Activated T-cell treated with anti-CD3 and anti-CD28 coated beads, Interleukin-2, amount 50 U/mL, for 24 hours (primary cell): ENCODE results near the gene CAMK1G.
A peak's percentile ranks its signal among the peaks of the same experiment; 100 is the strongest.

Source experiments
- DNase-seq: peaks from one replicate; pipeline ENCODE4 v3.0.0-alpha.2; 2020
- H3K27ac Mint-ChIP-seq: 2 replicates; pipeline ENCODE4 v1.8.0; 2020; ENCODE audit warnings: mild to moderate bottlenecking, mixed read lengths
- H3K27me3 Mint-ChIP-seq: 2 replicates; pipeline ENCODE4 v1.8.0; 2020; ENCODE audit warnings: mixed read lengths
- H3K36me3 Mint-ChIP-seq: 2 replicates; pipeline ENCODE4 v1.8.0; 2020; ENCODE audit warnings: low read depth, mixed read lengths
- H3K4me1 Mint-ChIP-seq: 2 replicates; pipeline ENCODE4 v1.8.0; 2020; ENCODE audit warnings: low read depth, mixed read lengths
- H3K4me3 Mint-ChIP-seq: 2 replicates; pipeline ENCODE4 v1.8.0; 2020; ENCODE audit warnings: mild to moderate bottlenecking, moderate library complexity, mixed read lengths
- H3K9me3 Mint-ChIP-seq: 2 replicates; pipeline ENCODE4 v1.8.0; 2020; ENCODE audit warnings: mixed read lengths

Gene CAMK1G

DNA sequence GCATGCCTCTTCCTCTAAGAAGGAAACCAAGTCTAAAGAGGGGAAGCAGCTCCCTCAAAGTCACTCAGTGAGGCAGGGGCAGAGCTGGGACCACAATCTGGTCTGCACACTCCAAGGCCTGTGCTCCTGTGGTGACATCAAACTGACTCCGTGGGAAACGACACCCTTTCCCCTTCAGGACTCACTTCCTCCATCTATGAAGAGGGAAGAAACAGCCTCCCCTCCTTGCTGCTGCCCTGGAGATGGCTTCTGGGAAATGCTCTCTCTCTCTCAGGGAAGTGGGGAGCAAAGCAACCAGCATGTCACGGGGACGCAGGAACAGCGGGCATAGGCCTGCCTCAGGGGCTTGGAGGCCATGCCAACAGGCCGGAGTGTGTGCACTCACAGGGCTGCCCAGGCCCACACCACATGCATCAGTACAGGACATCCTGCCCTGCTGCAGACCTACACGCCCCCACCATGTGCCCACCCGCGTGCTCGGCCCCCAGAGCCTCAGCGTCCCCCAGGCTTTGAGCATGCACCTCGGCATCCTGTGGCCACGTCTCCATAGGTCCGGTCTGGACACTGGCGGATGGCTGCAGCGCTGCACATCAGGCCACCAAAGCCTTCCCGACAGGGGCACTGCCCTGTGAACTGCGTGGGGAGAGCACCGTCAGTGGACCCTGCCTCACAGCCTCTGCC is 43.0 kb downstream of the CAMK1G start:
- Mint-ChIP-seq H3K36me3 (no peaks in the 10 kb centered on the region), H3K27ac (no peak overlapping the region), H3K4me3 (no peak overlapping the region), H3K9me3 (no peaks in the 10 kb centered on the region), H3K27me3 (no peaks in the 10 kb centered on the region), H3K4me1 (peaks cover 8% of the 10 kb centered on the region)
- no peak for DNase-seq

DNA sequence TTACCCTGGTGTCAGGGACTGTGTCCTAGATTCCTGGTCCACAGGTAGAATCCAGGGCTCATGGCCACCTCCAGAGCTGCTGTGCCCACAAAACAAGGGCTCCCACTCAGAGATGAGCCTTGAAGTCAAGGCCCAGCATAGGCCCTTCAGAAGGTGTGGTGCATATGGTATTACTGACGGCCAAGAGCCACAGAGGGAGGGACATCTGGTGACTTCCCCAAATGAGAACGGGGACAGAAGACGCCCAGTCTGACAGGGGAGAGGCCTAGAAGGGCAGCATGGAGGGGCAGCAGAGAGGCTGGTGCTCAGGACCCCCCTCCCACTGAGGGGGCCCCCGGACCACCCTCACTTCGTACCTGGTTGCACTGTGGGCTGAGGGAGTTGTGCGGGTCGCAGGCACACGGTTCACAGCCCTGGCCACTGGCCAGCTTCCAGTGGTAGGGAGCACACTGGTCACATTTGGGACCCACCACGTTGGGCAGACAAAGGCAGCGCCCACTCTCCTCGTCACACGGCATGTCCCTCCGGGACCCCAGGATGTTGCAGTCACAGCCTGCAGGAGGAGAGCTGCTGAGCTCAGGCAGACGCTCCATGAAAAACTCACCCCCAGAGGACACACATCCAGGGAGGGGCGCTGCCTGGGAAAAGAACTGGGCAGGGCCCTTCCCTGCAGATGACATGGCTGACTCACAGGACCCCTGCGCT is 43.7 kb downstream of the CAMK1G start:
- DNase-seq, result no peak
- Mint-ChIP-seq H3K27ac (no peak overlapping the region), H3K9me3 (no peaks in the 10 kb centered on the region), H3K4me3 (no peak overlapping the region), H3K36me3 (no peaks in the 10 kb centered on the region), H3K4me1 (peaks cover 8% of the 10 kb centered on the region), H3K27me3 (no peaks in the 10 kb centered on the region)

DNA sequence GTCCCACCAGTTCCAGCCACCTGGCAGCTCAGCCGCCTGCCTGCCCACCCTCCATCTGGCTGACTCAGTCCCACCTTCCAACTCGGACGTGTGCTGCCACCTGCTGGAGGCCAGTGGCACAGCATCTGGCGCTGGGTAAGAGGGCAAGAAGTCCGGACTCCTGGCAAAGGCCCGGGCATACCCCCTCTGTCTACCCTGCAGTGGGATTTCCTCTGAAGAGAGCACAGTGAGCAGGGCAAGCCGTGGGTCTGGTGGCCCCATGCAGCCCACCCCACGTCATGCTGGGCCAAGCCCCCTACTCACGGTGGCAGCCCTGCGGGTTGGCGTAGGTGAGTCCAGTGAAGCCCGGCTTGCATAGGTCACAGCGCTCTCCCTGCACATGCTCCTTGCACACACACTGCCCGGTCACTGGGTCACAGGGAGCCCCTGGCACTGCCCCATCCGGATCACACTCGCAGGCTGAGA is 44.2 kb downstream of the CAMK1G start:
- peak; percentile 90 for DNase-seq
- H3K4me3 Mint-ChIP-seq, result no peak overlapping the region
- H3K36me3 Mint-ChIP-seq, result no peaks in the 10 kb centered on the region

DNA sequence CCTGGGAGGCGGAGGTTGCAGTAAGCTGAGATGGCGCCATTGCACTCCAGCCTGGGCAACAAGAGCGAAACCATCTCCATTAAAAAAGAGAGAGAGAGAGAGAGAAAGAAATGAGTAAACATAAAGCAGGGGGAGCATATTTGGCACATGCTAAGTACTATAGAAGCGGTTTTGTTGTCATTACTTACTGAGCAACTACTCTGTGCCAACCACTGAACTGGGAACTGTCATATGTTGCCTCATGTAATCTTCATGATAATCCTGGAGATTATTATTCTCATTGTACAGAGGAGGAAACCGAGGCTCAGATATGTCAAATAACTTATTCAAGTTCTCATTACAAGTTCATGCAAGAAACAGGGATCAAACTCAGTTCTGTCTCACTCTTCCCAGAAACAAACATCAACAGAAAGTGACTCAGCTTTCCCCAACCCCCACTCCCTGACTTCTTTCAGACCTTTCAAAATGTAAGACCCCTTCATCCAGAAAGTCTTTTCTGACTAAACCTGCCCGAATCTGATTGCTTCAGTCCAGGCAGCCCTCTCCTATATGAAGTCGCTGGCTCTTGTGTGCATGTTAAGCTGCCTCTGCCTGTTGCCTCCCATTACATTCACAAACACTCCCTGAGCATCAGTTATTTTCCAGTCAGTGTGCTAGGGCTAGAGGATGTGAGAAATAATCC is 45.2 kb downstream of the CAMK1G start:
- Mint-ChIP-seq H3K4me1 (peaks cover 11% of the 10 kb centered on the region), H3K27ac (no peak overlapping the region), H3K36me3 (no peaks in the 10 kb centered on the region), H3K27me3 (no peaks in the 10 kb centered on the region), H3K4me3 (no peak overlapping the region), H3K9me3 (no peaks in the 10 kb centered on the region)
- no peak for DNase-seq

More for the DNA sequence above, 44.2 kb downstream of the CAMK1G start:
- Mint-ChIP-seq H3K27ac (no peak overlapping the region), H3K27me3 (no peaks in the 10 kb centered on the region), H3K4me1 (peaks cover 8% of the 10 kb centered on the region), H3K9me3 (no peaks in the 10 kb centered on the region)

DNA sequence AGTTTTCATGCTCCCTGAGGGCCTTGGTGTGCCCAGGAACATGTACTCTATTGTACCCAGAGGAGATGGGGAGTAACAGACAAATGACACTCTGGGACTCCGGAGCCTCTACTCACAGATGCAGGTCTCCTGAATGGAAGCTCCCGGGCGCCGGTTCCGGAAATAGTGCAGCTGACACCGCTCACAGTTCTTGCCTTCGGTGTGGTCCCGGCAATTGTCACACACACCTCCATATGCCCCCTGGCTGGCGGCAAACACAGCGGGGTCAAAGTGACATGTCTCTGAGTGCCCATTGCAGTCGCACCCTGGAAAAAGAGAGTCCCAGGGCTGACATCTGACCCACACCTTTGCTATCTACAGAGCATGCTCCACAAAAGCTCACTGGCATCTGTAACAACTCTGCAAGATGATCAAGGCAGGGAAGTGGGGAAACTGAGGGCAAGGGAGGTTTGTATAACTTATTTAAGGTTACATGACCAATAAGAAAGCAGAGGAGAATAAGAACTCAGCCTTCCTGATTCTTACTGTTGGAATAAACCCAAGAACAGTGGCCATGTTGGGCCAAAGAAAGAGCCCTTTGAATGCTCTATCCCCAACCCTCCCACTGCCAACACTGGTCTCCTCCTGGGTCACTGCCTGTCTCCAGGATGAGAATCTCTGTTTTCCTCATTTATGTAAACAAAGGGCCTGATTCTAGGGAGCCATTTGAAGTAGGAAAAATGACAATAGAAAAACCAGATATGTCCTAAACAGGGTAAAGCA is 46.3 kb downstream of the CAMK1G start:
- DNase-seq, result no peak
- H3K27ac Mint-ChIP-seq, result no peak overlapping the region
- no peak overlapping the region for H3K4me3 Mint-ChIP-seq
- H3K4me1 Mint-ChIP-seq, result peaks cover 12% of the 10 kb centered on the region
- no peaks in the 10 kb centered on the region for H3K9me3 Mint-ChIP-seq
- no peaks in the 10 kb centered on the region for H3K36me3 Mint-ChIP-seq
- H3K27me3 Mint-ChIP-seq, result no peaks in the 10 kb centered on the region

DNA sequence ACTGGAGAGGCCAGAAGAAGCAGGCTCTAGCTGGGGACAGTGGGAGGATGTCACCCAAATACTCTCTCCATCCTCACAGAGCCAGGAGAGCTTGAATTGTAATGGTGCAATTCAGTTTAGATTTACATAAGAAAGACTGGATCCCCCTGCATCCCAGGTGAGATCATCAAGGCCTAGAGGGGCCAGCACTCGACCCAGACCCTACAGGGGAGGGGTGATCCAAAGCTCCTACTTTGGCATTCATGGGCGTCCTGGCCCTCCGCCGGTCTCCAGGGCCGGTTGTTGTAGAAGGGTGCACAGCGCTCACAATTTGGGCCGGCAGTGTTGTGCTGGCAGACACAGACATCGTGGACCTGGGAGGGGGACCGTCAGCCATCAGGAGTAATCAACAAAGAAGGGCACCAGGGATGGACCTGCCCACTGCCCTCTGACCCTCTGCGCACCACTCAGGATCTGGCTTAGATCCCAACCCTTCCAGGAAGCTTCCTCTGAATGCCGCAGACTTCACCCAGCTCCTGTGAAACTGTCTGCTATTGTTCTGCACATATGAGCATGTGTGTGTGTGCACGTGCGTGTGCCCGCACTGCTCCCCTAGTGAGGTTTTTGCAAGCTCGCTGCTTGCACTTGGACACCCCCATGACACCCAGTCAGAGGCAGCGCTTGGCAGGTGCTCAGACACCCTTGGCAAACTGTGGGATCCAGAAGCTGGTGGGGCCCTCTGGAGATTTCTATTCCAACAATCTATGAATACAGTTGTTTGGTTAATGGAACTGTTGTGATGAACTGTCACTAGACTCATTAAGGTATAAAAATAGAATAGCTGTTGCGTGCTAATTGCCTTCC is 47.1 kb downstream of the CAMK1G start:
- Mint-ChIP-seq H3K36me3 (no peaks in the 10 kb centered on the region), H3K9me3 (no peaks in the 10 kb centered on the region), H3K4me3 (no peak overlapping the region), H3K27me3 (no peaks in the 10 kb centered on the region), H3K4me1 (peaks cover 14% of the 10 kb centered on the region), H3K27ac (no peak overlapping the region)
- no peak for DNase-seq

DNA sequence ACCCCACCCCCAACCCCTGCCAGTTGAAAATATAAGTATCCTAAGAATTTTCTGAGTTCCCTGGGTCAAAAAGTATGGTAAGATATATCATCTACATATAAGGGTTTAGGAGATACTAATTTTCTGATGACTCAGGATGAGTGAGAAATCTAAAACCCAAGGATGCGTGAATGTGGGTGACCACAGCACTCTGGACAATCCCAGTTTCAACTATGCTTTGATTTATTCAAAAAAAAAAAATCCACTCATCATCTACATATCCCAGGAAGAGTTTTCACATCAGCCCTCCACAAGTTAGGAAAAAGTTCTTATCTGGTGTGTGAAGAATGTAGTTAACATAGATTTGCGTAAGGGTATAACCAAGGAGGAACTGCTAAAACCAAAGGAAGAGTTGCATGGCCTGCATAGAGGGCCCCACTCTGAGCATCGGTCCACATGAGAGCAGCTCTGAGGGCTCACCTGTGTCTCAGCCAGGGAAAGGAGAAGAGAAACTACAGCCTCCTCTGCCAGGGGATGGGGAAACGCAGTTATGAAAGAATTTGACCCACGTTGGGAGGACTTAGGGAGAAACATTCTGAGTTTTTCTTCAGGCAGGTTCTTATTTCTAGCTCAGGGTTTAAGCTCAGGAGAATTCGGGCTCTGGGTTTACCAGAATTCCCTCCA is 50.0 kb downstream of the CAMK1G start:
- H3K36me3 Mint-ChIP-seq, result no peaks in the 10 kb centered on the region
- H3K27ac Mint-ChIP-seq, result no peak overlapping the region
- no peak overlapping the region for H3K4me3 Mint-ChIP-seq
- DNase-seq, result no peak
- no peaks in the 10 kb centered on the region for H3K9me3 Mint-ChIP-seq
- H3K4me1 Mint-ChIP-seq, result peaks cover 12% of the 10 kb centered on the region
- H3K27me3 Mint-ChIP-seq, result no peaks in the 10 kb centered on the region

DNA sequence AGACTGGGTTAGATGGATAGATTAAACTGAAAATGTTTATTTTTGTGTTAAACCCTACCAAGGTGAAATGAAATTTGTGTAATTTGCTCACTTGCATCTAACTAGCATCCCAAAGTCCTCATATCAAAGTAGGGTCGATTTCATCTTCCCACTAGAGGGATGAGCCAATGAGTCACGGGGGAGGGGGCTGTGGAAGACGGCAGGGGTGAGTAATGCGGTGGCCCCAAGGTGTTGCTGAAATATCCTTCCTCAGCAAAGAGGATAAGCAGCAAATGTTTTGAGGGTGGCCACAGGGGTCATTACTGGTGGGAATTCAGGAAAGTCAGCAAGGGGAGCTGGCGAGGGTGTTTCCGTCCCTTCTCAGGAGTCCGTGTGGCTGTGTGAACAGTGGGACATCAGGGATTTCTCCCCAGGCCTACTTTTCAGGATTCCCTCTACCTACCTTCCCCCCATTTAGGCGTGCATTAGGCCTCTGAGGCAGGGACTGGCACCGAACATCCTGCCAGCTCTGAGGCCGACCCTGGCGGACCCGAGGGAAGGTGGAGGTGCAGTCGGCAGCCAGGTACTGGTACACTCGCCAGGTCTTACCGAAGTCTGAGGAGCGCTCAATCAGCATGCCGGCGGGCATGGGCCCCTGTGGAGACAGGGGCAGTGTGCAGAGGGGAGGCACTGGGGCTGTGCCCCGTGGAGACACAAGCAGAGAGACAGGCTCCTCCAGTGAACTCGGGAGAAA is 50.7 kb downstream of the CAMK1G start:
- peaks cover 6% of the 10 kb centered on the region for H3K4me1 Mint-ChIP-seq
- H3K27ac Mint-ChIP-seq, result no peak overlapping the region
- H3K27me3 Mint-ChIP-seq, result no peaks in the 10 kb centered on the region
- no peak for DNase-seq
- H3K4me3 Mint-ChIP-seq, result no peak overlapping the region
- no peaks in the 10 kb centered on the region for H3K9me3 Mint-ChIP-seq
- no peaks in the 10 kb centered on the region for H3K36me3 Mint-ChIP-seq

DNA sequence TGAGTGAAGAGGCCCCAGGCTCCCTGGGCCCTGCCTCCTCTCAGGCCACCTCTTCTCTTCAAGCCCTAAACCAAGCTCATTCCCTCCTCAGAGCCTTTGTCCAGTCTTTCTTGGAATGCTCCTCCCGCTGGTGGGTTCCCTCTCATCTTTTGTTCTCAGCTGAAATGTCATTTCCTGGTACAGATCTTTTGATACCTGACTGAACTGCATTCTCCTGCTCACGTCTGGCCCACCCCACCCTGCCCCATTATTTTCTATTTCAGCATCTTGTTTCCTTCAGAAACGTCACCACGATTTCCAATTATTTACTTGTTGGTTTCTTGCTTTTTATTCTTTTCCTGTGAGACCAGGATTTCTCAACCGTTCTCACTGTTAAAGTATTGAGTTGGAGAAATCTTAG is 52.3 kb downstream of the CAMK1G start:
- no peak for DNase-seq
- Mint-ChIP-seq H3K27ac (no peak overlapping the region), H3K27me3 (no peaks in the 10 kb centered on the region), H3K9me3 (no peaks in the 10 kb centered on the region), H3K36me3 (no peaks in the 10 kb centered on the region), H3K4me3 (no peak overlapping the region), H3K4me1 (peaks cover 6% of the 10 kb centered on the region)

DNA sequence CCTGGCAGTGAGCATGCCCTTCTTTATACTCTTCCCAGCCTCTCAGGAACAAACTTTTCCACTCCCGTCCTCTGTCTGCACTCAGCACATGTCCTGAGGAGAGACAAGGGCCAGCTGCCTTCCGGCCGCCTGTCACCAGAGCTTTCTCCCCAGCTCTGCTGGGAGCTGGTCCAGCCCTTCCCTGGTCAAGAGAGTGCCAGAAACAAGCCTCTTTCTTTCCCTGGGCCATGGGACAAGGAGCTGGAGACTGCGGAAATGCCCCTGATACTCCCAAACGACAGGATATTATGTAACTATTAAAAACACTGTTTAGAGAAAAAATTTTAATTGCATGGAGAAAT is 58.3 kb downstream of the CAMK1G start:
- DNase-seq, result no peak
- no peaks in the 10 kb centered on the region for H3K27me3 Mint-ChIP-seq

DNA sequence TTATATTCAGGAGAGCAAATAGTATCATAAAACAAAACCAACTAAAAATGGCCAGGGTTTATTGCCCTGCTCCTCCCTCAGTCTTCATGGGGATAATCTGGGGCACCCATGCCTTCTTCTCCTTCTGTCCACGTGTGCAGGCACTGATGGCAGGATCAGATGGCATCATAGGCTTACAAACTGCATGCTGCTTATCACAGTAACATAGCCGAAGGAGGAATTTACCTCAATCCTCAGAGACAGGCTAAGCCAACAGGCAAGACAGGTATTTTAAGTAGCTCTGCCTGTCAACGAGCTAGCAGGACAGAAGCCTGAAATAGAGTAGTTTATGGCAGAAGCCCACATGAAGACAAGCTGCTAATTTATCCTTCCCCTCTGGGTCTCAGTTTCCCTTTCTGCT is 59.3 kb downstream of the CAMK1G start:
- Mint-ChIP-seq H3K9me3 (no peaks in the 10 kb centered on the region), H3K4me3 (no peak overlapping the region), H3K27ac (no peak overlapping the region), H3K36me3 (no peaks in the 10 kb centered on the region), H3K4me1 (no peaks in the 10 kb centered on the region), H3K27me3 (no peaks in the 10 kb centered on the region)
- DNase-seq, result no peak

More for the DNA sequence above, 58.3 kb downstream of the CAMK1G start:
- Mint-ChIP-seq H3K36me3 (no peaks in the 10 kb centered on the region), H3K27ac (no peak overlapping the region), H3K9me3 (no peaks in the 10 kb centered on the region), H3K4me1 (no peaks in the 10 kb centered on the region), H3K4me3 (no peak overlapping the region)

DNA sequence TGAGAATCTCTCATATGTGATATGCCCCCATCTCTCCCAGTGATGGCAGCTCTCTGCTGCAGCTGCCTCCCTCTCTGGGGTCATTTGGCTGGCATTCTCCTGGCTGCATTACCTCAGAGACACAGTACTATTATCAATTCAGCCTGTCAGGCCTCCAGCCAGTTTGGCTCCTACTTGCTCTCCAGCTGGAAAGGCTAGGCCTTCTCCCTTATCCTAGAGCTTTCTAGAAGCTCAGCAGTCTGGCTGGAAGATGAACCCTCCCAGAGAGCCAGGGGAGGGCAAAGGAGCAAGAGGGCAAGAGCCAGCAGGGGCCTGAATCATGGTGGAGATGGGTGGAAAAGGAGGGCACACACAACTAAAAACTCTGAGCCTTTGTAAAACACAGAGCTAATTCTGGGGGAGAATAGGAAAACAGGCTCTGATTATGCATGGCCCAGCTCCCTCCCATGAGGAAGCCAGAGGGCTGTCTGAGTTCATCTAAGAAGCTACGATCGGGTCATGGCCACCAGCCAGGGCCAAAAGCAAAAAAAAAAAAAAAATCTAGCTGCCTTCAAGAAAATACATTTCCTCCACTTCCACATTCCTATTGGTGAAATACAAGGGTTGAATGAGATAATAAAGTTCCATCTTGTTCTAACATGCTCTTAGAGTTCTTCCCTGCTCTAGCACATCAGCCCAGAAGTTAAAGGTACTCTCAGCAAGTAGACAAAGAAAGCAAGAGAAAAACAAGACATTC is 59.9 kb downstream of the CAMK1G start:
- no peaks in the 10 kb centered on the region for H3K27me3 Mint-ChIP-seq
- H3K36me3 Mint-ChIP-seq, result no peaks in the 10 kb centered on the region
- H3K4me1 Mint-ChIP-seq, result peaks cover 1% of the 10 kb centered on the region
- no peak overlapping the region for H3K27ac Mint-ChIP-seq
- H3K4me3 Mint-ChIP-seq, result no peak overlapping the region
- no peak for DNase-seq
- H3K9me3 Mint-ChIP-seq, result no peaks in the 10 kb centered on the region
